Neural cell (in vitro differentiated cells): Measurements from ENCODE around the gene FAM200A. TPM values are rescaled to one million over a fixed set of nuclear protein-coding genes. Genes with fewer than 3 reads are reported as not detected.

Experiments used
- H2AFZ ChIP-seq: fragments of 200-600, 300-800 bp; sonication (generic), shearing (Covaris generic); 2 replicates; pipeline ENCODE4 v1.6.0; 2014; ENCODE audit warnings: low read depth, mild to moderate bottlenecking, antibody characterized with exemption, low read length, moderate library complexity
- H3F3A ChIP-seq: fragments of 200-600 bp; shearing (Covaris generic); 2 replicates; pipeline ENCODE4 v1.6.1; 2016; ENCODE audit warnings: mild to moderate bottlenecking, moderate library complexity, mixed read lengths, antibody characterized with exemption, low read length; ENCODE audit not compliant: insufficient read depth, poor library complexity, severe bottlenecking
- H3K27ac ChIP-seq: fragments of 200-600, 300-800 bp; sonication (generic), shearing (Covaris generic); 2 replicates; pipeline ENCODE4 v1.5.1; 2014; ENCODE audit warnings: mild to moderate bottlenecking, low read length, moderate library complexity
- H3K27me3 ChIP-seq: fragments of 300-800, 200-600 bp; sonication (generic), shearing (Covaris generic); 2 replicates; pipeline ENCODE4 v1.6.0; 2014; ENCODE audit warnings: mild to moderate bottlenecking, low read depth, low read length, moderate library complexity; ENCODE audit not compliant: insufficient read depth
- H3K36me3 ChIP-seq: fragments of 300-800, 200-600 bp; sonication (generic), shearing (Covaris generic); 2 replicates; pipeline ENCODE4 v1.5.1; 2014; ENCODE audit warnings: mild to moderate bottlenecking, antibody characterized with exemption, low read length, moderate library complexity; ENCODE audit not compliant: insufficient read depth
- H3K4me2 ChIP-seq: fragments of 300-800, 200-600 bp; sonication (generic), shearing (Covaris generic); 2 replicates; pipeline ENCODE4 v1.6.0; 2014; ENCODE audit warnings: mild to moderate bottlenecking, low read length
- H3K4me3 ChIP-seq: fragments of 300-800, 200-600 bp; sonication (generic), shearing (Covaris generic); 2 replicates; pipeline ENCODE4 v1.5.1; 2014; ENCODE audit warnings: mild to moderate bottlenecking, low read length, moderate library complexity
- H3K79me2 ChIP-seq: fragments of 200-600 bp; shearing (Covaris generic); replicated peaks from 2 replicates; pipeline ENCODE4 v1.6.0; 2014; ENCODE audit warnings: mild to moderate bottlenecking, low read length, moderate library complexity; ENCODE audit not compliant: insufficient read depth
- H3K9ac ChIP-seq: fragments of 300-800, 200-600 bp; sonication (generic), shearing (Covaris generic); 2 replicates; pipeline ENCODE4 v1.6.1; 2016; ENCODE audit warnings: mild to moderate bottlenecking, low read length, mixed read lengths
- H3K9me2 ChIP-seq: fragments of 200-600 bp; shearing (Covaris generic); 2 replicates; pipeline ENCODE4 v1.6.1; 2016; ENCODE audit warnings: mild to moderate bottlenecking, low read length, mixed read lengths; ENCODE audit not compliant: insufficient read depth
- H3K9me3 ChIP-seq: fragments of 200-600, 300-800 bp; sonication (generic), shearing (Covaris generic); 2 replicates; pipeline ENCODE4 v1.6.1; 2016; ENCODE audit warnings: mild to moderate bottlenecking, mixed run types, low read length, moderate library complexity, mixed read lengths
- H4K20me1 ChIP-seq: fragments of 200-600 bp; shearing (Covaris generic); 2 replicates; pipeline ENCODE4 v1.6.1; 2016; ENCODE audit warnings: mild to moderate bottlenecking, mixed run types; ENCODE audit not compliant: insufficient read depth
- EP300 ChIP-seq: fragments of 450-650 bp; conservative IDR thresholded peaks from 2 replicates; pipeline ENCODE4 v1.6.1; 2014; ENCODE audit warnings: antibody characterized with exemption, mild to moderate bottlenecking, moderate library complexity; ENCODE audit not compliant: poor library complexity, severe bottlenecking
- EZH2 ChIP-seq: fragments of 200-600, 300-800 bp; shearing (Covaris generic), sonication (generic); IDR thresholded peaks from 2 replicates; pipeline ENCODE4 v1.6.1; 2014; ENCODE audit warnings: antibody characterized with exemption, low read length, borderline replicate concordance, mild to moderate bottlenecking; ENCODE audit not compliant: insufficient read depth, poor library complexity, severe bottlenecking
- MXI1 ChIP-seq: fragments of 450-650 bp; conservative IDR thresholded peaks from 2 replicates; pipeline ENCODE4 v1.6.1; 2014; ENCODE audit warnings: antibody characterized with exemption, mild to moderate bottlenecking; ENCODE audit not compliant: poor library complexity, severe bottlenecking
- POLR2AphosphoS5 ChIP-seq: IDR thresholded peaks from 2 replicates; pipeline ENCODE4 v1.6.1; 2012
- RAD21 ChIP-seq: fragments of 450-650 bp; conservative IDR thresholded peaks from 2 replicates; pipeline ENCODE4 v1.6.1; 2014; ENCODE audit warnings: antibody characterized with exemption, mild to moderate bottlenecking, moderate library complexity
- SMC3 ChIP-seq: fragments of 450-650 bp; conservative IDR thresholded peaks from 2 replicates; pipeline ENCODE4 v1.6.1; 2014; ENCODE audit warnings: antibody characterized with exemption, mild to moderate bottlenecking, moderate library complexity; ENCODE audit not compliant: poor library complexity
- TAF1 ChIP-seq: IDR thresholded peaks from 2 replicates; pipeline ENCODE4 v1.6.1; 2012; ENCODE audit warnings: low read depth
- polyA plus RNA-seq: library from polyadenylated mRNA; depleted of rRNA; stranded (reverse); fragments of >200 nt; gene quantifications from 2 replicates; pipeline ENCODE4 v1.2.3, GENCODE V29; 2014
- TF ChIP-seq, protein P1 (sequence below): fragments of 450-650 bp; IDR thresholded peaks from 2 replicates; pipeline ENCODE4 v1.5.1; 2014; ENCODE audit warnings: antibody characterized with exemption, mild to moderate bottlenecking, moderate library complexity; ENCODE audit not compliant: poor library complexity, severe bottlenecking
- TF ChIP-seq, protein P2 (sequence below): IDR thresholded peaks from 2 replicates; pipeline ENCODE4 v1.6.1; 2012; ENCODE audit warnings: borderline replicate concordance

FAM200A gene
- polyA plus RNA-seq, 1 donor from 2014 or later: 24.0 TPM

DNA sequence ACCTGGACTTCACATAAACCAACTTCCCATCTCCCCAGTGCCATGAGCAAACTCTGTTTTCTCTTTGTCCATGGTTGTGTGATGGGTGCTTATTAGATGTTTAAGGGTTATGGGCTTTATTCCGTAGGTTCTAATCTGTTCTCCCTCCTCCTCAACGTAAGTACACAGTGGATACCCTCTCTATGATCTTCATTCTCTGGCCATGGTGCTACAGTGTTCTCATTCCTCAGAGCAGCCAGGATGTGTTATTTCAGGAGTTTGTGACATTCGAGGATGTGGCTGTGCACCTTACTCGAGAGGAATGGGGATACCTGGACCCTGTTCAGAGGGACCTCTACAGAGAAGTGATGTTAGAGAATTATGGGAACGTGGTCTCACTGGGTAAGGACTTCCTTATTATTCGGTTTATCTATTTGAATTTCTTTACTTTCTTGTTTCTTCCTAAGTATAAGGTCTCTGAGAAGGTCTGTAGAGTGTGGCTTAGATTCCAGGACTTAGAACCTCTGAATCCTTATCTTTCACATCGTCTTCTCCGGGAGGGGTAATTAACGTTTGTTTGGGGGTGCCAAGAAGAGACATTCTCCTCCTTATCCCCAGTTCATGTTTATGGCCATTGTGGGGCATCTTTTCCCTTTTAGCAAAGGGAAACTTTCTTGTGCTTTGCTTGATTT lies 10.3 kb upstream of the FAM200A start:
- H3K4me3 ChIP-seq: no peak overlapping the region
- H3F3A ChIP-seq: no peaks in the 10 kb centered on the region
- H2AFZ ChIP-seq: no peak overlapping the region
- H4K20me1 ChIP-seq: no peaks in the 10 kb centered on the region
- H3K4me2 ChIP-seq: no peak overlapping the region
- TF ChIP-seq EZH2 (no peak), RAD21 (no peak), MXI1 (no peak), POLR2AphosphoS5 (no peak), TAF1 (no peak), SMC3 (no peak)
- TF ChIP-seq, protein P1, sequence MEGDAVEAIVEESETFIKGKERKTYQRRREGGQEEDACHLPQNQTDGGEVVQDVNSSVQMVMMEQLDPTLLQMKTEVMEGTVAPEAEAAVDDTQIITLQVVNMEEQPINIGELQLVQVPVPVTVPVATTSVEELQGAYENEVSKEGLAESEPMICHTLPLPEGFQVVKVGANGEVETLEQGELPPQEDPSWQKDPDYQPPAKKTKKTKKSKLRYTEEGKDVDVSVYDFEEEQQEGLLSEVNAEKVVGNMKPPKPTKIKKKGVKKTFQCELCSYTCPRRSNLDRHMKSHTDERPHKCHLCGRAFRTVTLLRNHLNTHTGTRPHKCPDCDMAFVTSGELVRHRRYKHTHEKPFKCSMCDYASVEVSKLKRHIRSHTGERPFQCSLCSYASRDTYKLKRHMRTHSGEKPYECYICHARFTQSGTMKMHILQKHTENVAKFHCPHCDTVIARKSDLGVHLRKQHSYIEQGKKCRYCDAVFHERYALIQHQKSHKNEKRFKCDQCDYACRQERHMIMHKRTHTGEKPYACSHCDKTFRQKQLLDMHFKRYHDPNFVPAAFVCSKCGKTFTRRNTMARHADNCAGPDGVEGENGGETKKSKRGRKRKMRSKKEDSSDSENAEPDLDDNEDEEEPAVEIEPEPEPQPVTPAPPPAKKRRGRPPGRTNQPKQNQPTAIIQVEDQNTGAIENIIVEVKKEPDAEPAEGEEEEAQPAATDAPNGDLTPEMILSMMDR: no peak
- TF ChIP-seq, protein P2, sequence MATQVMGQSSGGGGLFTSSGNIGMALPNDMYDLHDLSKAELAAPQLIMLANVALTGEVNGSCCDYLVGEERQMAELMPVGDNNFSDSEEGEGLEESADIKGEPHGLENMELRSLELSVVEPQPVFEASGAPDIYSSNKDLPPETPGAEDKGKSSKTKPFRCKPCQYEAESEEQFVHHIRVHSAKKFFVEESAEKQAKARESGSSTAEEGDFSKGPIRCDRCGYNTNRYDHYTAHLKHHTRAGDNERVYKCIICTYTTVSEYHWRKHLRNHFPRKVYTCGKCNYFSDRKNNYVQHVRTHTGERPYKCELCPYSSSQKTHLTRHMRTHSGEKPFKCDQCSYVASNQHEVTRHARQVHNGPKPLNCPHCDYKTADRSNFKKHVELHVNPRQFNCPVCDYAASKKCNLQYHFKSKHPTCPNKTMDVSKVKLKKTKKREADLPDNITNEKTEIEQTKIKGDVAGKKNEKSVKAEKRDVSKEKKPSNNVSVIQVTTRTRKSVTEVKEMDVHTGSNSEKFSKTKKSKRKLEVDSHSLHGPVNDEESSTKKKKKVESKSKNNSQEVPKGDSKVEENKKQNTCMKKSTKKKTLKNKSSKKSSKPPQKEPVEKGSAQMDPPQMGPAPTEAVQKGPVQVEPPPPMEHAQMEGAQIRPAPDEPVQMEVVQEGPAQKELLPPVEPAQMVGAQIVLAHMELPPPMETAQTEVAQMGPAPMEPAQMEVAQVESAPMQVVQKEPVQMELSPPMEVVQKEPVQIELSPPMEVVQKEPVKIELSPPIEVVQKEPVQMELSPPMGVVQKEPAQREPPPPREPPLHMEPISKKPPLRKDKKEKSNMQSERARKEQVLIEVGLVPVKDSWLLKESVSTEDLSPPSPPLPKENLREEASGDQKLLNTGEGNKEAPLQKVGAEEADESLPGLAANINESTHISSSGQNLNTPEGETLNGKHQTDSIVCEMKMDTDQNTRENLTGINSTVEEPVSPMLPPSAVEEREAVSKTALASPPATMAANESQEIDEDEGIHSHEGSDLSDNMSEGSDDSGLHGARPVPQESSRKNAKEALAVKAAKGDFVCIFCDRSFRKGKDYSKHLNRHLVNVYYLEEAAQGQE: no peak
- peaks cover 5% of the 10 kb centered on the region for H3K36me3 ChIP-seq
- H3K9ac ChIP-seq: no peak overlapping the region
- H3K27ac ChIP-seq: no peak overlapping the region
- peaks cover 44% of the 10 kb centered on the region for H3K79me2 ChIP-seq
- no peaks in the 10 kb centered on the region for H3K9me3 ChIP-seq
- H3K27me3 ChIP-seq: no peaks in the 10 kb centered on the region
- H3K9me2 ChIP-seq: no peaks in the 10 kb centered on the region

DNA sequence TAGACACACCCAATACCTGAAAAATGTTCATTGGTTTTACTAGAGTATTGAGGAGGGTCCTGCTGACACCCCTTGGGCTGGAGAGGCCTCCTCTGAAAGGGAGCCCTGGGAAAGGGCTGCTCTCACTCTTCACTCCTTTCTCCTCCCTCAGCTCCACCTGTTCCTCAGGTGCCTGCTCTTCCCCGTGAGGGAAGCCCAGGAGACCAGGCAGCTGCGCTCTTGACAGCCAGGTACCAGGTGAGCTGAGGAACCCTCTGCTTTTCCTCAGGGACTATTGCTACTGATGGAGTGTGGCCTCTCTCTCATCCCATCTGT lies 9.8 kb upstream of the FAM200A start:
- H4K20me1 ChIP-seq: no peaks in the 10 kb centered on the region
- H3K4me3 ChIP-seq: no peak overlapping the region
- H3K9ac ChIP-seq: no peak overlapping the region
- H3K79me2 ChIP-seq: peaks cover 49% of the 10 kb centered on the region
- H3K36me3 ChIP-seq: peaks cover 5% of the 10 kb centered on the region
- H3K9me2 ChIP-seq: no peaks in the 10 kb centered on the region
- H2AFZ ChIP-seq: no peak overlapping the region
- H3K4me2 ChIP-seq: no peak overlapping the region
- no peaks in the 10 kb centered on the region for H3K27me3 ChIP-seq
- H3K27ac ChIP-seq: no peak overlapping the region
- no peaks in the 10 kb centered on the region for H3K9me3 ChIP-seq
- TF ChIP-seq RAD21: no peak
- TF ChIP-seq MXI1: no peak
- no peak for TF ChIP-seq POLR2AphosphoS5
- TF ChIP-seq, protein P2: no peak
- TF ChIP-seq EZH2: no peak
- no peak for TF ChIP-seq EP300
- TF ChIP-seq, protein P1: no peak
- no peak for TF ChIP-seq SMC3
- TF ChIP-seq TAF1: no peak
- H3F3A ChIP-seq: no peaks in the 10 kb centered on the region
